GM23248 (cell line): ENCODE data around the gene APOM.

Experiments used
- EZH2 ChIP-seq: fragments of 200-600 bp; sonication (generic); IDR thresholded peaks from 2 replicates; pipeline ENCODE4 v1.6.1; 2018; ENCODE audit warnings: antibody characterized with exemption, mild to moderate bottlenecking; ENCODE audit not compliant: insufficient read depth, poor library complexity, severe bottlenecking
- EZH2phosphoT487 ChIP-seq: fragments of 200-600 bp; sonication (generic); IDR thresholded peaks from 2 replicates; pipeline ENCODE4 v1.6.1; 2018; ENCODE audit warnings: antibody characterized with exemption, moderate library complexity, mild to moderate bottlenecking, low read depth; ENCODE audit not compliant: insufficient read depth

- TF ChIP-seq EZH2 (no peak), EZH2phosphoT487 (no peak)
Observed at GRCh38 chr6:31657406-31658157, 1.9 kb downstream of the APOM start.
